Subcutaneous adipose tissue (tissue), 4 donors: ENCODE data around the gene PLEKHO2. TPM values are rescaled to one million over a fixed set of nuclear protein-coding genes. Genes with fewer than 3 reads are reported as not detected.

Experiments
- CTCF ChIP-seq: fragments of 450-650 bp; IDR thresholded peaks from one replicate; pipeline ENCODE4 v1.5.1; 2016; ENCODE audit warnings: low read depth, mild to moderate bottlenecking, control low read depth, antibody characterized with exemption, moderate library complexity
- total RNA-seq, 4 donors: library from RNA; depleted of rRNA; stranded (reverse); fragments of >200 nt; gene quantifications; one replicate each; pipeline ENCODE4 v1.1.0, GENCODE V29; 2016

PLEKHO2 gene
- total RNA-seq, 4 donors from 2014 or later = 31.3 to 54.7 (median 36.5) TPM

GRCh38 chr15:64824929-64825430 lies 16.7 kb upstream of the PLEKHO2 start:
- TF ChIP-seq CTCF = no peak

- TF ChIP-seq CTCF = no peak
Measured at GRCh38 chr15:64825431-64826294, 16.1 kb upstream of the PLEKHO2 start, which contains the start of gene PIF1. TSS of gene PIF1 (minus strand) at chr15:64825647. CDS start at chr15:64824335, 1,312 bp downstream.

- TF ChIP-seq CTCF = no peak
Measured at GRCh38 chr15:64828985-64829384, 12.7 kb upstream of the PLEKHO2 start.

GRCh38 chr15:64833690-64834089 lies 8.0 kb upstream of the PLEKHO2 start:
- TF ChIP-seq CTCF = no peak

- TF ChIP-seq CTCF = no peak
Measured at GRCh38 chr15:64836023-64836536, 5.6 kb upstream of the PLEKHO2 start.

GRCh38 chr15:64837502-64837901 lies 4.2 kb upstream of the PLEKHO2 start:
- TF ChIP-seq CTCF = no peak

GRCh38 chr15:64841060-64841343 lies 713 bp upstream of the PLEKHO2 start:
- TF ChIP-seq CTCF = no peak
